SK-N-SH treated with all-trans-retinoic acid at 6 μM for 48 hours (cell line): ENCODE measurements around the gene CTIF.

ENCODE experiments used
- ATAC-seq: fragments of 200-7000 bp; cut with Tn5 transposase; 3 replicates; pipeline ENCODE4 v1.9.1; 2020; ENCODE audit warnings: mild to moderate bottlenecking, moderate library complexity
- BACH2 ChIP-seq: fragments of 250-450 bp; sonication (Bioruptor Pico); IDR thresholded peaks from 2 replicates; pipeline ENCODE4 v1.9.0; 2021; ENCODE audit warnings: mild to moderate bottlenecking, borderline replicate concordance
- CREB5 ChIP-seq: fragments of 250-450 bp; sonication (Bioruptor Pico); IDR thresholded peaks from 2 replicates; pipeline ENCODE4 v1.5.1; 2020; ENCODE audit warnings: low read depth, mild to moderate bottlenecking, moderate library complexity
- CSDC2 ChIP-seq: fragments of 250-450 bp; sonication (Bioruptor Pico); IDR thresholded peaks from 2 replicates; pipeline ENCODE4 v1.5.0; 2020; ENCODE audit warnings: mild to moderate bottlenecking, moderate library complexity
- CSRNP3 ChIP-seq: fragments of 250-450 bp; sonication (Bioruptor Pico); IDR thresholded peaks from 2 replicates; pipeline ENCODE4 v1.5.1; 2021; ENCODE audit warnings: mild to moderate bottlenecking, moderate library complexity
- ESRRG ChIP-seq: fragments of 250-450 bp; sonication (Bioruptor Pico); IDR thresholded peaks from 2 replicates; pipeline ENCODE4 v1.6.1; 2021; ENCODE audit warnings: mild to moderate bottlenecking
- GLIS3 ChIP-seq: fragments of 250-450 bp; sonication (Bioruptor Pico); IDR thresholded peaks from 2 replicates; pipeline ENCODE4 v1.5.0; 2020; ENCODE audit warnings: mild to moderate bottlenecking, moderate library complexity
- OSR1 ChIP-seq: fragments of 250-450 bp; sonication (Bioruptor Pico); IDR thresholded peaks from 2 replicates; pipeline ENCODE4 v1.8.0; 2022; ENCODE audit warnings: moderate library complexity, mild to moderate bottlenecking, inconsistent platforms
- PATZ1 ChIP-seq: fragments of 250-450 bp; sonication (Bioruptor Pico); IDR thresholded peaks from 2 replicates; pipeline ENCODE4 v1.8.0; 2020; ENCODE audit warnings: mild to moderate bottlenecking, moderate library complexity, borderline replicate concordance
- POU6F1 ChIP-seq: fragments of 250-450 bp; sonication (Bioruptor Pico); IDR thresholded peaks from 2 replicates; pipeline ENCODE4 v1.8.0; 2021; ENCODE audit warnings: low read depth, mild to moderate bottlenecking, moderate library complexity, borderline replicate concordance
- PPARA ChIP-seq: fragments of 250-450 bp; sonication (Bioruptor Pico); IDR thresholded peaks from 2 replicates; pipeline ENCODE4 v1.5.0; 2020; ENCODE audit warnings: mild to moderate bottlenecking, borderline replicate concordance
- RARB ChIP-seq: fragments of 250-450 bp; sonication (Bioruptor Pico); IDR thresholded peaks from 2 replicates; pipeline ENCODE4 v1.8.0; 2021; ENCODE audit warnings: mild to moderate bottlenecking, moderate library complexity
- SNAI2 ChIP-seq: fragments of 250-450 bp; sonication (Bioruptor Pico); IDR thresholded peaks from 2 replicates; pipeline ENCODE4 v1.5.0; 2020; ENCODE audit warnings: mild to moderate bottlenecking, moderate library complexity
- TCF4 ChIP-seq: fragments of 250-450 bp; sonication (Bioruptor Pico); IDR thresholded peaks from 2 replicates; pipeline ENCODE4 v1.8.0; 2021; ENCODE audit warnings: mild to moderate bottlenecking, moderate library complexity, borderline replicate concordance
- TOX ChIP-seq: fragments of 250-450 bp; sonication (Bioruptor Pico); IDR thresholded peaks from 2 replicates; pipeline ENCODE4 v1.8.0; 2021; ENCODE audit warnings: mild to moderate bottlenecking, moderate library complexity, borderline replicate concordance
- TSHZ2 ChIP-seq: fragments of 250-450 bp; sonication (Bioruptor Pico); IDR thresholded peaks from 2 replicates; pipeline ENCODE4 v1.5.0; 2020; ENCODE audit warnings: mild to moderate bottlenecking, moderate library complexity
- ZC3H10 ChIP-seq: fragments of 250-450 bp; sonication (Bioruptor Pico); IDR thresholded peaks from 2 replicates; pipeline ENCODE4 v1.5.1; 2021; ENCODE audit warnings: mild to moderate bottlenecking, moderate library complexity
- ZFP30 ChIP-seq: fragments of 450-650 bp; formaldehyde crosslinking; IDR thresholded peaks from 2 replicates; pipeline ENCODE4 v1.5.0; 2022; ENCODE audit warnings: mild to moderate bottlenecking, moderate library complexity
- ZNF565 ChIP-seq: fragments of 450-650 bp; formaldehyde crosslinking; conservative IDR thresholded peaks from 2 replicates; pipeline ENCODE4 v1.5.0; 2020; ENCODE audit warnings: low read depth, mild to moderate bottlenecking, moderate library complexity
- ZNF70 ChIP-seq: fragments of 450-650 bp; formaldehyde crosslinking; IDR thresholded peaks from 2 replicates; pipeline ENCODE4 v1.5.0; 2020; ENCODE audit warnings: mild to moderate bottlenecking, moderate library complexity
- ZNF8 ChIP-seq: fragments of 450-650 bp; formaldehyde crosslinking; IDR thresholded peaks from 2 replicates; pipeline ENCODE4 v1.5.0; 2020; ENCODE audit warnings: mild to moderate bottlenecking, moderate library complexity

Gene CTIF

GRCh38 chr18:48536516-48536915, 2.3 kb upstream of the CTIF start:
- ATAC-seq, result no peak
- no peak for TF ChIP-seq TSHZ2 (CRISPR knock-in tag)
- TF ChIP-seq OSR1, result no peak
- no peak for TF ChIP-seq TCF4 (CRISPR knock-in tag)
- TF ChIP-seq ZNF565 (CRISPR knock-in tag), result no peak

GRCh38 chr18:48539406-48540250, 797 bp downstream of the CTIF start:
- ATAC-seq, result peak; percentile 61
- TF ChIP-seq SNAI2 (CRISPR knock-in tag), result no peak
- TF ChIP-seq TOX (CRISPR knock-in tag), result no peak
- TF ChIP-seq PATZ1, result no peak
- no peak for TF ChIP-seq CREB5 (CRISPR knock-in tag)
- TF ChIP-seq PPARA, result no peak

GRCh38 chr18:48540251-48541025, 1.6 kb downstream of the CTIF start:
- ATAC-seq, result peak; percentile 53
- TF ChIP-seq ESRRG (CRISPR knock-in tag) (no peak), ZNF70 (no peak), ZNF8 (CRISPR knock-in tag) (no peak), POU6F1 (CRISPR knock-in tag) (no peak), ZNF565 (CRISPR knock-in tag) (no peak), ZFP30 (no peak), CSDC2 (CRISPR knock-in tag) (no peak), CSRNP3 (CRISPR knock-in tag) (no peak), SNAI2 (CRISPR knock-in tag) (no peak), PPARA (no peak), TCF4 (CRISPR knock-in tag) (no peak), BACH2 (CRISPR knock-in tag) (no peak), RARB (CRISPR knock-in tag) (no peak), PATZ1 (no peak), ZC3H10 (no peak), TOX (CRISPR knock-in tag) (no peak), GLIS3 (no peak)
